LHCN-M2 (cell line): ENCODE measurements around the gene ZCCHC10. TPM values are rescaled to one million over a fixed set of nuclear protein-coding genes. Genes with fewer than 3 reads are reported as not detected.
"Not testable (repeated sequence)": the region's sequence is repeated elsewhere in the genome, so short reads cannot be mapped to it uniquely, and the experiment has no call there.

Source experiments
- DNase-seq: peaks from one replicate; pipeline ENCODE4 v3.0.0-alpha.2; 2012; ENCODE audit warnings: low read depth
- polyA plus RNA-seq: library from polyadenylated mRNA; unstranded; fragments of >200 nt; gene quantifications from one replicate; pipeline ENCODE4 v1.2.1, GENCODE V29; 2012; ENCODE audit warnings: missing spikeins
- total RNA-seq: library from RNA; depleted of rRNA; stranded (reverse); fragments of >200 nt; gene quantifications from 2 replicates; pipeline ENCODE4 v1.2.3, GENCODE V29; 2014; rRNA removed

Gene ZCCHC10
- 12.2 and 70.3 TPM in 2 replicates for total RNA-seq
- 20.1 TPM for polyA plus RNA-seq

GRCh38 chr5:133025804-133026663 lies at the start of gene ZCCHC10:
Gene ZCCHC10, minus strand, starts transcription at chr5:133026549. Its CDS starts 12 bp downstream, at chr5:133026537.
- DNase-seq: peak; percentile 87

- DNase-seq: no peak
These were observed 49.5 kb upstream of the ZCCHC10 start for GRCh38 chr5:133075572-133076536.

GRCh38 chr5:133072021-133072420 lies 45.7 kb upstream of the ZCCHC10 start:
- DNase-seq: no peak

GRCh38 chr5:133066045-133066444 lies 39.7 kb upstream of the ZCCHC10 start:
- no peak for DNase-seq

GRCh38 chr5:133065471-133065870 lies 39.1 kb upstream of the ZCCHC10 start:
- DNase-seq: no peak

- no peak for DNase-seq
These were observed 37.6 kb upstream of the ZCCHC10 start for GRCh38 chr5:133063965-133064364.

- no peak for DNase-seq
These were observed 35.9 kb upstream of the ZCCHC10 start for GRCh38 chr5:133062276-133062675.

GRCh38 chr5:133059621-133060020 lies 33.3 kb upstream of the ZCCHC10 start:
- DNase-seq: no peak

GRCh38 chr5:133056891-133057290 lies 30.5 kb upstream of the ZCCHC10 start:
- no peak for DNase-seq

- DNase-seq: no peak
These were observed 28.5 kb upstream of the ZCCHC10 start for GRCh38 chr5:133054697-133055471.

GRCh38 chr5:133053448-133053847 lies 27.1 kb upstream of the ZCCHC10 start:
- no peak for DNase-seq

GRCh38 chr5:133052317-133053175 lies 26.2 kb upstream of the ZCCHC10 start:
- DNase-seq: peak; percentile 60

GRCh38 chr5:133051542-133052316 lies 25.4 kb upstream of the ZCCHC10 start, which contains the start of gene HSPA4:
Gene HSPA4, plus strand, starts transcription at chr5:133052013. Its CDS starts 238 bp downstream, at chr5:133052251.
- DNase-seq: peak; percentile 99

GRCh38 chr5:133051061-133051541 lies 24.8 kb upstream of the ZCCHC10 start:
- no peak for DNase-seq

GRCh38 chr5:133050521-133050920 lies 24.2 kb upstream of the ZCCHC10 start:
- DNase-seq: no peak

GRCh38 chr5:133049726-133050048 lies 23.3 kb upstream of the ZCCHC10 start:
- no peak for DNase-seq

- no peak for DNase-seq
These were observed 22.8 kb upstream of the ZCCHC10 start for GRCh38 chr5:133048993-133049725.

- no peak for DNase-seq
These were observed 21.1 kb upstream of the ZCCHC10 start for GRCh38 chr5:133047404-133047803.

- not testable (repeated sequence) for DNase-seq
These were observed 20.2 kb upstream of the ZCCHC10 start for GRCh38 chr5:133046560-133046959.
